Endothelial cell of umbilical vein (primary cell): ENCODE measurements around the gene HLA-DOA.

Experiments used
- EZH2 ChIP-seq: IDR thresholded peaks from 2 replicates; pipeline ENCODE4 v1.6.1; 2012; ENCODE audit warnings: borderline replicate concordance, low read depth, mild to moderate bottlenecking, moderate library complexity, low read length, inconsistent platforms; ENCODE audit not compliant: severe bottlenecking
- FOS ChIP-seq: IDR thresholded peaks from 2 replicates; pipeline ENCODE4 v1.6.1; 2011; ENCODE audit warnings: mild to moderate bottlenecking, low read length, moderate library complexity, borderline replicate concordance; ENCODE audit not compliant: insufficient read depth
- GATA2 ChIP-seq: IDR thresholded peaks from 2 replicates; pipeline ENCODE4 v1.7.0; 2011; ENCODE audit warnings: low read depth, mild to moderate bottlenecking, moderate library complexity, mixed read lengths, low read length; ENCODE audit not compliant: insufficient read length, insufficient read depth
- JUN ChIP-seq: IDR thresholded peaks from 2 replicates; pipeline ENCODE4 v1.6.1; 2011; ENCODE audit warnings: borderline replicate concordance, low read depth; ENCODE audit not compliant: insufficient read length, insufficient read depth
- MAX ChIP-seq: IDR thresholded peaks from 2 replicates; pipeline ENCODE4 v1.6.1; 2011; ENCODE audit not compliant: insufficient read depth, insufficient read length
- POLR2A ChIP-seq: IDR thresholded peaks from 2 replicates; pipeline ENCODE4 v1.6.1; 2012; ENCODE audit warnings: low read depth, mild to moderate bottlenecking, control low read depth, low read length
- TF ChIP-seq, protein P1 (sequence below), 2 donors: IDR thresholded peaks; 1 replicate in 1 of 2; 2 replicates in 1 of 2; pipeline ENCODE4 v1.5.1; 2011; ENCODE audit warnings: low read length in 2 of 2, mild to moderate bottlenecking in 2 of 2, moderate library complexity in 2 of 2, control low read depth in 1 of 2, inconsistent platforms in 1 of 2, low read depth in 1 of 2; ENCODE audit not compliant: insufficient read depth in 1 of 2; ENCODE audit errors: extremely low read depth in 1 of 2

- TF ChIP-seq GATA2 (no peak), JUN (no peak), MAX (no peak), EZH2 (no peak), POLR2A (no peak), FOS (no peak)
- TF ChIP-seq, protein P1, sequence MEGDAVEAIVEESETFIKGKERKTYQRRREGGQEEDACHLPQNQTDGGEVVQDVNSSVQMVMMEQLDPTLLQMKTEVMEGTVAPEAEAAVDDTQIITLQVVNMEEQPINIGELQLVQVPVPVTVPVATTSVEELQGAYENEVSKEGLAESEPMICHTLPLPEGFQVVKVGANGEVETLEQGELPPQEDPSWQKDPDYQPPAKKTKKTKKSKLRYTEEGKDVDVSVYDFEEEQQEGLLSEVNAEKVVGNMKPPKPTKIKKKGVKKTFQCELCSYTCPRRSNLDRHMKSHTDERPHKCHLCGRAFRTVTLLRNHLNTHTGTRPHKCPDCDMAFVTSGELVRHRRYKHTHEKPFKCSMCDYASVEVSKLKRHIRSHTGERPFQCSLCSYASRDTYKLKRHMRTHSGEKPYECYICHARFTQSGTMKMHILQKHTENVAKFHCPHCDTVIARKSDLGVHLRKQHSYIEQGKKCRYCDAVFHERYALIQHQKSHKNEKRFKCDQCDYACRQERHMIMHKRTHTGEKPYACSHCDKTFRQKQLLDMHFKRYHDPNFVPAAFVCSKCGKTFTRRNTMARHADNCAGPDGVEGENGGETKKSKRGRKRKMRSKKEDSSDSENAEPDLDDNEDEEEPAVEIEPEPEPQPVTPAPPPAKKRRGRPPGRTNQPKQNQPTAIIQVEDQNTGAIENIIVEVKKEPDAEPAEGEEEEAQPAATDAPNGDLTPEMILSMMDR (IDR thresholded peaks at IDR 0.05; ENCODE audit: extremely low read depth in 1 of 2, insufficient read depth in 1 of 2, low read depth in 1 of 2, low read length in 2 of 2): no peak
Measured at GRCh38 chr6:33036535-33036934, 27.1 kb upstream of the HLA-DOA start.
